NT2/D1 (cell line): ENCODE data around the gene CSNK2A1.
"Not testable (repeated sequence)": the region's sequence is repeated elsewhere in the genome, so short reads cannot be mapped to it uniquely, and the experiment has no call there.

Source experiments
- DNase-seq: peaks from one replicate; pipeline ENCODE4 v3.0.0-alpha.2; 2011; ENCODE audit warnings: low read depth, low spot score
- H3K27me3 ChIP-seq: 2 replicates; pipeline ENCODE4 v1.6.0; 2011; ENCODE audit warnings: mild to moderate bottlenecking; ENCODE audit not compliant: insufficient read length, insufficient read depth
- H3K36me3 ChIP-seq: 2 replicates; pipeline ENCODE4 v1.6.1; 2011; ENCODE audit warnings: mild to moderate bottlenecking, low read length, mixed read lengths; ENCODE audit not compliant: insufficient read depth, insufficient read length
- H3K4me1 ChIP-seq: 2 replicates; pipeline ENCODE4 v1.5.1; 2011; ENCODE audit not compliant: insufficient read depth, insufficient read length
- H3K4me3 ChIP-seq: 2 replicates; pipeline ENCODE4 v1.5.1; 2011; ENCODE audit warnings: low read depth; ENCODE audit not compliant: insufficient read length
- H3K9ac ChIP-seq: 2 replicates; pipeline ENCODE4 v1.6.0; 2011; ENCODE audit warnings: low read depth; ENCODE audit not compliant: insufficient read length
- H3K9me3 ChIP-seq: 2 replicates; pipeline ENCODE4 v1.5.1; 2011; ENCODE audit warnings: mild to moderate bottlenecking, low read length; ENCODE audit not compliant: insufficient read depth
- SUZ12 ChIP-seq: IDR thresholded peaks from 2 replicates; pipeline ENCODE4 v1.6.1; 2011; ENCODE audit not compliant: insufficient read length, insufficient read depth; ENCODE audit errors: extremely low read depth
- YY1 ChIP-seq: IDR thresholded peaks from 2 replicates; pipeline ENCODE4 v1.6.1; 2011; ENCODE audit not compliant: insufficient read length, insufficient read depth
- ZNF274 ChIP-seq: IDR thresholded peaks from 2 replicates; pipeline ENCODE4 v1.6.1; 2011; ENCODE audit warnings: mild to moderate bottlenecking, low read depth, low read length

Gene CSNK2A1

GRCh38 chr20:513429-513828 is 30.2 kb downstream of the CSNK2A1 start:
- no peaks in the 10 kb centered on the region for H3K4me1 ChIP-seq
- no peak overlapping the region for H3K4me3 ChIP-seq
- DNase-seq: no peak
- peaks cover 21% of the 10 kb centered on the region for H3K36me3 ChIP-seq
- H3K9ac ChIP-seq: no peak overlapping the region
- TF ChIP-seq ZNF274 (no peak), YY1 (no peak), SUZ12 (no peak)
- H3K9me3 ChIP-seq: no peaks in the 10 kb centered on the region
- H3K27me3 ChIP-seq: no peaks in the 10 kb centered on the region

GRCh38 chr20:510328-511057 is 33.1 kb downstream of the CSNK2A1 start:
- H3K4me1 ChIP-seq, H3K9ac ChIP-seq, DNase-seq, H3K4me3 ChIP-seq, H3K27me3 ChIP-seq, H3K9me3 ChIP-seq: not testable (repeated sequence)
- peaks cover 45% of the 10 kb centered on the region for H3K36me3 ChIP-seq

GRCh38 chr20:508364-508787 is 35.2 kb downstream of the CSNK2A1 start:
- not testable (repeated sequence) for H3K27me3 ChIP-seq, H3K9me3 ChIP-seq, H3K9ac ChIP-seq, H3K4me3 ChIP-seq, H3K4me1 ChIP-seq, DNase-seq
- peaks cover 52% of the 10 kb centered on the region for H3K36me3 ChIP-seq

- no peak for DNase-seq
- no peaks in the 10 kb centered on the region for H3K4me1 ChIP-seq
- peaks cover 57% of the 10 kb centered on the region for H3K36me3 ChIP-seq
- no peaks in the 10 kb centered on the region for H3K27me3 ChIP-seq
- H3K9me3 ChIP-seq: no peaks in the 10 kb centered on the region
- H3K4me3 ChIP-seq: no peak overlapping the region
- no peak for TF ChIP-seq ZNF274
- H3K9ac ChIP-seq: no peak overlapping the region
Observed at GRCh38 chr20:507761-508332, 35.7 kb downstream of the CSNK2A1 start.

- H3K4me1 ChIP-seq: no peaks in the 10 kb centered on the region
- H3K4me3 ChIP-seq: no peak overlapping the region
- no peaks in the 10 kb centered on the region for H3K9me3 ChIP-seq
- TF ChIP-seq ZNF274 (no peak), SUZ12 (no peak), YY1 (no peak)
- no peak overlapping the region for H3K9ac ChIP-seq
- no peaks in the 10 kb centered on the region for H3K27me3 ChIP-seq
- peaks cover 64% of the 10 kb centered on the region for H3K36me3 ChIP-seq
- DNase-seq: no peak
Observed at GRCh38 chr20:507006-507758, 36.4 kb downstream of the CSNK2A1 start.

DNA sequence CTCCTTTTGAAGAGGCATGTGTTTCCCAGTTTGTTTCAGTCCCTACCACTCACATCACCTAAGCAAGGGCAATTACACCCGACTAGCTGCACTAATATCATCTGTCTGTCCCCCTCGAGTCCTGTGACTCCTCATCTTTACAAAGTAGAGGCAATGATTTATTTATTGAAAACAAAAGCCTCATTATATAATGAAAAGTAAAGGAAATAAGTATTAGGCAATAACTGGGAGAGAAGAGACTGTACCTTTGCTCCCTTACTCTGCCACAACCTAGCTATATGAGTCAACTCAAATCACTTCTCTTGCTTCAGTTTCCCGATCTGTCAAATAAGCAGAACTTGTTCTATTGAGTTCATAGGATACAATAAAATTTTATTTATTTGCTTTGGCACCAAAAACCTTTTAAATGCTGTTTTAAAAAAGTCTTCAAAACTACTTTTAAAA is 38.9 kb downstream of the CSNK2A1 start:
- DNase-seq: no peak
- peaks cover 76% of the 10 kb centered on the region for H3K36me3 ChIP-seq
- H3K9ac ChIP-seq: no peak overlapping the region

GRCh38 chr20:503048-503737 is 40.4 kb downstream of the CSNK2A1 start:
- no peak for DNase-seq
- Histone ChIP-seq H3K4me3 (no peak overlapping the region), H3K36me3 (peaks cover 79% of the 10 kb centered on the region), H3K27me3 (no peaks in the 10 kb centered on the region), H3K9me3 (no peaks in the 10 kb centered on the region), H3K4me1 (no peaks in the 10 kb centered on the region), H3K9ac (no peak overlapping the region)
- TF ChIP-seq SUZ12: no peak
- no peak for TF ChIP-seq YY1
- TF ChIP-seq ZNF274: no peak

More for the DNA sequence above, 38.9 kb downstream of the CSNK2A1 start:
- Histone ChIP-seq H3K9me3 (no peaks in the 10 kb centered on the region), H3K27me3 (no peaks in the 10 kb centered on the region), H3K4me1 (no peaks in the 10 kb centered on the region), H3K4me3 (no peak overlapping the region)
- TF ChIP-seq YY1 (no peak), ZNF274 (no peak), SUZ12 (no peak)
